HL-60 (cell line): ENCODE measurements around the gene ZNF618.

Experiments used
- DNase-seq, 2 experiments: peaks; one replicate each; pipeline ENCODE4 v3.0.0-alpha.2; 2010 to 2020; ENCODE audit warnings: low read depth in 1 of 2, low spot score in 1 of 2
- H3K27ac ChIP-seq: fragments of 250-450 bp; sonication (Bioruptor Pico); replicated peaks from 2 replicates; pipeline ENCODE4 v1.5.1; 2020; ENCODE audit warnings: mild to moderate bottlenecking, moderate library complexity
- H3K27me3 ChIP-seq: fragments of 250-450 bp; sonication (Bioruptor Pico); 2 replicates; pipeline ENCODE4 v1.5.1; 2021; ENCODE audit warnings: mild to moderate bottlenecking, moderate library complexity; ENCODE audit not compliant: insufficient read depth, poor library complexity, severe bottlenecking
- H3K4me3 ChIP-seq: replicated peaks from 2 replicates; pipeline ENCODE4 v1.5.1; 2011; ENCODE audit warnings: mild to moderate bottlenecking, control low read depth, low read length; ENCODE audit not compliant: insufficient read depth
- GABPA ChIP-seq: IDR thresholded peaks from 2 replicates; pipeline ENCODE4 v1.6.1; 2012; ENCODE audit warnings: low read depth
- POLR2AphosphoS5 ChIP-seq: IDR thresholded peaks from 2 replicates; pipeline ENCODE4 v1.6.1; 2012; ENCODE audit warnings: low read depth
- SPI1 ChIP-seq: IDR thresholded peaks from 2 replicates; pipeline ENCODE4 v1.6.1; 2012; ENCODE audit warnings: low read depth, mild to moderate bottlenecking, borderline replicate concordance
- TF ChIP-seq, protein P1 (sequence below): IDR thresholded peaks from 2 replicates; pipeline ENCODE4 v1.6.1; 2012; ENCODE audit warnings: low read depth; ENCODE audit not compliant: insufficient replicate concordance
- TF ChIP-seq, protein P2 (sequence below): IDR thresholded peaks from one replicate; pipeline ENCODE4 v1.5.1; 2011; ENCODE audit warnings: low read length, control low read depth, inconsistent platforms; ENCODE audit not compliant: insufficient read depth

Gene ZNF618

GRCh38 chr9:114026335-114026734 is 150.2 kb downstream of the ZNF618 start:
- Histone ChIP-seq H3K4me3 (no peak overlapping the region), H3K27me3 (no peaks in the 10 kb centered on the region), H3K27ac (no peak overlapping the region)
- DNase-seq, result no peak
- TF ChIP-seq, protein P1, sequence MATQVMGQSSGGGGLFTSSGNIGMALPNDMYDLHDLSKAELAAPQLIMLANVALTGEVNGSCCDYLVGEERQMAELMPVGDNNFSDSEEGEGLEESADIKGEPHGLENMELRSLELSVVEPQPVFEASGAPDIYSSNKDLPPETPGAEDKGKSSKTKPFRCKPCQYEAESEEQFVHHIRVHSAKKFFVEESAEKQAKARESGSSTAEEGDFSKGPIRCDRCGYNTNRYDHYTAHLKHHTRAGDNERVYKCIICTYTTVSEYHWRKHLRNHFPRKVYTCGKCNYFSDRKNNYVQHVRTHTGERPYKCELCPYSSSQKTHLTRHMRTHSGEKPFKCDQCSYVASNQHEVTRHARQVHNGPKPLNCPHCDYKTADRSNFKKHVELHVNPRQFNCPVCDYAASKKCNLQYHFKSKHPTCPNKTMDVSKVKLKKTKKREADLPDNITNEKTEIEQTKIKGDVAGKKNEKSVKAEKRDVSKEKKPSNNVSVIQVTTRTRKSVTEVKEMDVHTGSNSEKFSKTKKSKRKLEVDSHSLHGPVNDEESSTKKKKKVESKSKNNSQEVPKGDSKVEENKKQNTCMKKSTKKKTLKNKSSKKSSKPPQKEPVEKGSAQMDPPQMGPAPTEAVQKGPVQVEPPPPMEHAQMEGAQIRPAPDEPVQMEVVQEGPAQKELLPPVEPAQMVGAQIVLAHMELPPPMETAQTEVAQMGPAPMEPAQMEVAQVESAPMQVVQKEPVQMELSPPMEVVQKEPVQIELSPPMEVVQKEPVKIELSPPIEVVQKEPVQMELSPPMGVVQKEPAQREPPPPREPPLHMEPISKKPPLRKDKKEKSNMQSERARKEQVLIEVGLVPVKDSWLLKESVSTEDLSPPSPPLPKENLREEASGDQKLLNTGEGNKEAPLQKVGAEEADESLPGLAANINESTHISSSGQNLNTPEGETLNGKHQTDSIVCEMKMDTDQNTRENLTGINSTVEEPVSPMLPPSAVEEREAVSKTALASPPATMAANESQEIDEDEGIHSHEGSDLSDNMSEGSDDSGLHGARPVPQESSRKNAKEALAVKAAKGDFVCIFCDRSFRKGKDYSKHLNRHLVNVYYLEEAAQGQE, result no peak
- no peak for TF ChIP-seq POLR2AphosphoS5
- TF ChIP-seq GABPA, result no peak
- no peak for TF ChIP-seq SPI1
- TF ChIP-seq, protein P2, sequence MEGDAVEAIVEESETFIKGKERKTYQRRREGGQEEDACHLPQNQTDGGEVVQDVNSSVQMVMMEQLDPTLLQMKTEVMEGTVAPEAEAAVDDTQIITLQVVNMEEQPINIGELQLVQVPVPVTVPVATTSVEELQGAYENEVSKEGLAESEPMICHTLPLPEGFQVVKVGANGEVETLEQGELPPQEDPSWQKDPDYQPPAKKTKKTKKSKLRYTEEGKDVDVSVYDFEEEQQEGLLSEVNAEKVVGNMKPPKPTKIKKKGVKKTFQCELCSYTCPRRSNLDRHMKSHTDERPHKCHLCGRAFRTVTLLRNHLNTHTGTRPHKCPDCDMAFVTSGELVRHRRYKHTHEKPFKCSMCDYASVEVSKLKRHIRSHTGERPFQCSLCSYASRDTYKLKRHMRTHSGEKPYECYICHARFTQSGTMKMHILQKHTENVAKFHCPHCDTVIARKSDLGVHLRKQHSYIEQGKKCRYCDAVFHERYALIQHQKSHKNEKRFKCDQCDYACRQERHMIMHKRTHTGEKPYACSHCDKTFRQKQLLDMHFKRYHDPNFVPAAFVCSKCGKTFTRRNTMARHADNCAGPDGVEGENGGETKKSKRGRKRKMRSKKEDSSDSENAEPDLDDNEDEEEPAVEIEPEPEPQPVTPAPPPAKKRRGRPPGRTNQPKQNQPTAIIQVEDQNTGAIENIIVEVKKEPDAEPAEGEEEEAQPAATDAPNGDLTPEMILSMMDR, result no peak

DNA sequence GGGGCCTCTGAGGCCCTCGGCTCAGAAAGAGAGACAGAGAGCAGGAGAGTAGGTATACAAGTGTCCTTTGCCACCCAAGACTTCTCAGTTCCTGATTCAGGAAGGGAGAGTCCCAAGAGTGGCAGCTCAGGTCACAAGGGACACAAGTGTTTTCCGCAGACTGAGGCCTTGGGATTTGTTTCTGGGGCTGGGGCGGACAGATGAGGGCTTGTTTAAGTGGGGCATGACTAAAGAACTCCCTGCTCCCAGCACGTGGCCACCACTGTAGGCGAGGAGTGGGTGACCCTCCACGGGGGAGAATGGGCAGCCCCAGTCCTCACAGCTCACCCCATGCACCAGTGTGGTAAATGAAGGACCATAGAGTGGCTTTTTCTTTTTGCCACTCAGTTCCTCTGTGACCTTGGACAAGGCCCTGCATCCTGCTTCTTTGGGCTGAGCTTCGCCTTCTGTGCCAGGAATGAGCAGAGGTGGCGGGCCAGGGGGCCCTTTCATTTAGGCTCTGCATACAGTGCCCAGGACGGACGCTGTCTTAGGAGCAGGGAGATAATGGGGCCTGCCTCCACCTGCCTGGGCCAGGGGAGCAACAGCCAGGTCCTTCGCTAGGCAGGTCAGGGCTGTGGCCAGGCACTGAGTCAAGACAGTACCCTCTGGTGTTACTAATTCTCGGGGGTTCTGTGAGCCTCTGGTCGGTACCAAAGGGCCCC is 151.2 kb downstream of the ZNF618 start:
- Histone ChIP-seq H3K27me3 (no peaks in the 10 kb centered on the region), H3K4me3 (no peak overlapping the region), H3K27ac (no peak overlapping the region)
- TF ChIP-seq POLR2AphosphoS5, result no peak
- TF ChIP-seq, protein P2, result no peak
- TF ChIP-seq SPI1, result no peak
- no peak for TF ChIP-seq GABPA
- TF ChIP-seq, protein P1, result no peak
- no peak for DNase-seq

- TF ChIP-seq, protein P2, result no peak
- TF ChIP-seq POLR2AphosphoS5 (no peak), SPI1 (no peak), GABPA (no peak)
- TF ChIP-seq, protein P1, result no peak
- Histone ChIP-seq H3K27ac (no peak overlapping the region), H3K4me3 (no peak overlapping the region), H3K27me3 (no peaks in the 10 kb centered on the region)
- no peak for DNase-seq
Measured at GRCh38 chr9:114027863-114028465, 151.9 kb downstream of the ZNF618 start.
